ENCODE data around the gene KDM1A. TPM values are rescaled to one million over a fixed set of nuclear protein-coding genes. Genes with fewer than 3 reads are reported as not detected.

Gene KDM1A
- total and polyA plus RNA-seq, 9 of the 15 experiments (the other 6 are each of a cell fraction or from before 2014, with no cell fraction given): 59.2 to 181 (median 168) TPM

DNA sequence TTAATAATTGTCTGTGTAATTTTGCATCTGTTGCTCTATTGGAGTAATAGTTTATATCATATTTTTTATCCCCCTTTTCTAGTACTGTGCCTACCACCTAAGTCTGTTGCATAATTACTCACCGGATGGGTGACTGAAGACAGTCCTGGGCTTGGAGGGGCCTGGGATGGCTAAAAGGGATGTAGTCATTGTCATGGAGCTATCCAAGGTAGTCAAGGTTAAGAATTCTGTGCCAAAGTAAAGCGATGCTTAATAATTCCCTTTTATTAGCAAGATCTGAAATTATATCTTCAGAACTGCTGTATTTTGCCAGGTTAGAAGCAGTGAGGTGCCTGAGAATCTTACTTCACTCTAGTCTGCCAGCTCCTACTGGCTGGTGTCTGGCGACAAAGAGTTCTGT, 61.6 kb downstream of the KDM1A start:
- H3K9ac ChIP-seq (ENCODE audit: insufficient read depth in 1 of 2, low read depth in 2 of 2, low read length in 2 of 2): no peak overlapping the region
- peaks cover 4% of the 10 kb centered on the region; the same call in 1 of the 2 replicates for H4K20me1 ChIP-seq (replicated peaks; ENCODE audit: control insufficient read depth, insufficient read depth, low read length)
- H3K27ac ChIP-seq (ENCODE audit: extremely low read depth, low read depth, low read length): no peak overlapping the region
- H3K79me2 ChIP-seq (ENCODE audit: control insufficient read depth, insufficient read depth, low read length): no peaks in the 10 kb centered on the region
- H3K9me3 ChIP-seq (replicated peaks; ENCODE audit: control insufficient read depth, insufficient read depth, low read depth, low read length): no peaks in the 10 kb centered on the region
- ChIA-PET POLR2A (interaction anchor here (0.6 to 3.1 kb wide), 7 partner anchors 13 to 665 kb away, joined by 3 to 10 read pairs (median 4); no protein-coding TSS in a partner anchor), CTCF (ENCODE audit: low intra/inter-chr PET ratio) (interaction anchor here (1.8 kb wide), 1 partner anchor 104 kb away, joined by 7 read pairs; no protein-coding TSS in a partner anchor)
- in situ Hi-C loops (cut with MboI): no loop called here
- intact Hi-C loops (cut with micrococcal nuclease): loop anchor here (5.0 to 10.0 kb wide), 2 partner anchors 104 to 324 kb away; no protein-coding TSS in a partner anchor
- FAIRE-seq (no peak), DNase-seq (ENCODE audit: extremely low read depth in 1 of 4, low spot score in 3 of 4) (no peak), ATAC-seq (no peak)
- no peaks in the 10 kb centered on the region for H3K9me1 ChIP-seq (ENCODE audit: control insufficient read depth, insufficient read depth, low read length)
- H3K4me1 ChIP-seq (replicated peaks in 1 of 2; ENCODE audit: control insufficient read depth in 2 of 2, insufficient read depth in 2 of 2, low read length in 2 of 2): no peaks in the 10 kb centered on the region
- peaks cover 96% of the 10 kb centered on the region for H3K36me3 ChIP-seq (ENCODE audit: control insufficient read depth, insufficient read depth, low read length)
- WGBS (ENCODE audit: insufficient coverage, low coverage, missing lambda C conversion rate): 93% methylated on average over 3 of the region's 3 CpGs
- H3K4me2 ChIP-seq (ENCODE audit: insufficient read depth, low read length): no peak overlapping the region
- H3K27me3 ChIP-seq (ENCODE audit: control insufficient read depth in 2 of 2, insufficient read depth in 2 of 2, low read length in 2 of 2): no peaks in the 10 kb centered on the region
- H2AFZ ChIP-seq (ENCODE audit: low read depth, low read length): no peak overlapping the region
- no TSS peak for BruUV-seq (replicated peaks)
- no peak for TF ChIP-seq CSDE1 (IDR thresholded peaks at IDR 0.05)
- TF ChIP-seq, protein P1, sequence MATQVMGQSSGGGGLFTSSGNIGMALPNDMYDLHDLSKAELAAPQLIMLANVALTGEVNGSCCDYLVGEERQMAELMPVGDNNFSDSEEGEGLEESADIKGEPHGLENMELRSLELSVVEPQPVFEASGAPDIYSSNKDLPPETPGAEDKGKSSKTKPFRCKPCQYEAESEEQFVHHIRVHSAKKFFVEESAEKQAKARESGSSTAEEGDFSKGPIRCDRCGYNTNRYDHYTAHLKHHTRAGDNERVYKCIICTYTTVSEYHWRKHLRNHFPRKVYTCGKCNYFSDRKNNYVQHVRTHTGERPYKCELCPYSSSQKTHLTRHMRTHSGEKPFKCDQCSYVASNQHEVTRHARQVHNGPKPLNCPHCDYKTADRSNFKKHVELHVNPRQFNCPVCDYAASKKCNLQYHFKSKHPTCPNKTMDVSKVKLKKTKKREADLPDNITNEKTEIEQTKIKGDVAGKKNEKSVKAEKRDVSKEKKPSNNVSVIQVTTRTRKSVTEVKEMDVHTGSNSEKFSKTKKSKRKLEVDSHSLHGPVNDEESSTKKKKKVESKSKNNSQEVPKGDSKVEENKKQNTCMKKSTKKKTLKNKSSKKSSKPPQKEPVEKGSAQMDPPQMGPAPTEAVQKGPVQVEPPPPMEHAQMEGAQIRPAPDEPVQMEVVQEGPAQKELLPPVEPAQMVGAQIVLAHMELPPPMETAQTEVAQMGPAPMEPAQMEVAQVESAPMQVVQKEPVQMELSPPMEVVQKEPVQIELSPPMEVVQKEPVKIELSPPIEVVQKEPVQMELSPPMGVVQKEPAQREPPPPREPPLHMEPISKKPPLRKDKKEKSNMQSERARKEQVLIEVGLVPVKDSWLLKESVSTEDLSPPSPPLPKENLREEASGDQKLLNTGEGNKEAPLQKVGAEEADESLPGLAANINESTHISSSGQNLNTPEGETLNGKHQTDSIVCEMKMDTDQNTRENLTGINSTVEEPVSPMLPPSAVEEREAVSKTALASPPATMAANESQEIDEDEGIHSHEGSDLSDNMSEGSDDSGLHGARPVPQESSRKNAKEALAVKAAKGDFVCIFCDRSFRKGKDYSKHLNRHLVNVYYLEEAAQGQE (IDR thresholded peaks at IDR 0.05; ENCODE audit: borderline replicate concordance): peak; percentile 23; the same call in 1 of the 2 replicates
- TF ChIP-seq, protein P1 (CRISPR knock-in tag; IDR thresholded peaks at IDR 0.05; ENCODE audit: low read depth): no peak
- H3K4me3 ChIP-seq: no peak overlapping the region

All from K562 (cell line).